ENCODE measurements around the gene KRTAP10-5.
"Not testable (repeated sequence)": the region's sequence is repeated elsewhere in the genome, so short reads cannot be mapped to it uniquely, and the experiment has no call there.

KRTAP10-5 gene

GRCh38 chr21:44590897-44591800, 10.7 kb upstream of the KRTAP10-5 start:
- DNase-seq (ENCODE audit: low spot score), result not testable (repeated sequence)

- DNase-seq (ENCODE audit: low spot score), result no peak
These were observed 9.9 kb upstream of the KRTAP10-5 start for GRCh38 chr21:44590311-44590721.

DNA sequence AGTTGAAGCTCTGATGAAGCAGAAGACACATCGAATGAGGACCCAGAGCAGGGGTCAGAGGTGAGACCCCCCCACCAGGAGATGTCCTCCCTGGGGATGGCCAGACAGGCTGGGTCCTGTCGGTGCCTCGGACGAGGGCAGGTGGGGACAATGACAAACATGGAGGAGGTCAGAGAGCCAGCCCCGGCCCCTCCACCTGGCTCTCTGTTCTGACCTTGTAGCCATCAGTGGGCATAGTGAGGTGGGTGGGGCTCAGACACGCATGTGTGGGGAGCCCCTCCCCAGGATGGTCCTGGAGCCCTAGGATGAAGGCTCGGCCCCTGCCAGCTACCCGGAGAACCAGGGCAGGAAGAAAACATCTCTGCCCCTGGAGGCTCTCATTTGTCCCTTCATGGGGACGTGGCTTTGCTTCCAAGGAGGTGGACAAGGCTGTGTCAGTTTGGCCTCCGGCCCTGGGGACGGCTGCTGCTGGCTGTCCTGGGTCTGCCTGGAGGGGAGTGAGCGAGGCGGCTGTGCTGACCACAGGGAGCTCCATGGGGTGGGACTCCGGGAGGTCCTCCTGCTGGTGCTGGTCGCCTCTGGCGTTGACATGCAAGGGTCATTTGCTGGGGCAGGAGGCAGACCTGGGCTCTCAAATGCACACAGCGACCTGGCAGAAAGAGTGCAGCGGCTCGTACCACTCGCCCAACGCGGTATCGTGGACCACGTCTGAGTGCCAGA, 9.3 kb upstream of the KRTAP10-5 start:
- DNase-seq (ENCODE audit: low spot score), result no peak

GRCh38 chr21:44589094-44589493, 8.7 kb upstream of the KRTAP10-5 start:
- DNase-seq (ENCODE audit: low spot score), result no peak

DNA sequence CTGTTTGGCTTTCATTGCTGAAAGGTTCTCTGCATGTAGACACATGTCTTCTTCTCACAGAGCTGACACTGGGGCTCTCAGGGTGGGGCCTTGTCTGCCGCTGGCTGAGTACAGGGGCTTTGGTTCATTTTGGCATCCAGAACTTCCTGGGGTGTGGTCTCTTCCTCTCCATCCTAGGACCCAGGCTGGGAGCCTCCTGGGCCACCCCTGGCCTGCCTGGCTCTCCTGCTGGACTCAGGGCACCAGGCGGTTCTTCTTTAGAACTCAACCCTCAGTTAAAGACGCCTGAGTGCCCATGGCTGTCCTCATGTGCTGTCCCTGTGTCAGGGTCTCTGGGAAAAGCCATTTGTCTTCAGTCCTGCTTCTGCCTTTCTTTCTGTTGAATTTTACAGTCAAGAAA, 5.5 kb upstream of the KRTAP10-5 start:
- DNase-seq (ENCODE audit: low spot score), result no peak

DNA sequence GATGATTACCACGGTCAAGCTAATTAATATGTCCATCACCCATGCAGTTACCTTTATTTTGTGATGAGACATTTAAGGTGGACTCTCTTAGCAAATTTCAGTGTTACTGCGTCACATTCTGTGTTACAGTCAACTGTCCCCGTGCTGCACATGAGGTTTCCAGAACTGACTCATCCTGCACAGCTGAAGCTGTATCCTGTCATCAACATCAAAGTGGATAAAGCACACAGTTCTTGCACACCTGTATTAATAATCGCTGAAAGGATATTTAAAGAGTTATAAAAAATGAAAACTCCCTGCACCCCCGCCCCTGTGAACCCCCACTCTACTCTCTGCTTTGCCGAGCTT, 3.4 kb upstream of the KRTAP10-5 start:
- no peak for DNase-seq (ENCODE audit: low spot score)

- no peak for DNase-seq (ENCODE audit: low spot score)
These were observed 2.8 kb upstream of the KRTAP10-5 start for GRCh38 chr21:44583089-44583799.

DNA sequence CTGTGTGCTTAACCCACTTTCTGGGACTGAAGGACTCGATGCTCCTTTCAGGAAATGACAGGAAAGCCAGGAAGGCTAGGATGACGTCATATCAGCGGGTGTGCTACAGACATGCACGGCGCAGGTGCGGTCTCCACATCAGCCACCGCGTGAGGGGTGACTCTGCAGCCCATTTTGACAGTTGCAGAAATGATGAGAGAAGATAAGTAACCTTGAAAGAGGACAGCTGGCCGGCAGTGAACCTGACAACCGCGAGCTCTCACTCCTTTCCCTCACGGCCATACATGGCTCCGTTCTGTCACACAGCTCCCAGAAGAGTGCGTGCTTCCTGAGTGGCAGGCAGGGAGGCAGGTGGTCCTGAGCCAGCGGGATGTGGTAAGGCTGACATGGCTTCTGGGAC, 1.7 kb upstream of the KRTAP10-5 start:
- DNase-seq (ENCODE audit: low spot score), result no peak

- DNase-seq (ENCODE audit: low spot score), result no peak
These were observed 754 bp upstream of the KRTAP10-5 start for GRCh38 chr21:44581158-44581557.

DNA sequence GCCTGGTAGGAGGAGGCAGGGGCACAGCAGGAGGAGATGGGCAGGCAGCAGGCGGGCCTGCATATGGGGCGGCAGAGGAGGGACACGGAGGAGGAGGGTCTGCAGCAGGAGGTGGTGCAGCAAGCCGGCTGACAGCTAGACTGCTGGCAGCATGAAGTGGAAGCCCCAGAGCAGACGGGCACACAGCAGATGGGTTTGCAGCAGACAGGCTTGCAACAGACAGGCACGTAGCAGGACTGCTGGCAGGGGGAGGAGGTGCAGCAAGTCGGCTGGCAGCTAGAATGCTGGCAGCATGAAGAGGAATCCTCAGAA, 615 bp downstream of the KRTAP10-5 start:
- no peak for DNase-seq (ENCODE audit: low spot score)

GRCh38 chr21:44579056-44579832, 1.2 kb downstream of the KRTAP10-5 start:
- no peak for DNase-seq (ENCODE audit: low spot score)

GRCh38 chr21:44578371-44579055, 1.9 kb downstream of the KRTAP10-5 start:
- DNase-seq (ENCODE audit: low spot score), result no peak

- no peak for DNase-seq (ENCODE audit: low spot score)
These were observed 4.4 kb downstream of the KRTAP10-5 start for GRCh38 chr21:44576025-44576420.

DNA sequence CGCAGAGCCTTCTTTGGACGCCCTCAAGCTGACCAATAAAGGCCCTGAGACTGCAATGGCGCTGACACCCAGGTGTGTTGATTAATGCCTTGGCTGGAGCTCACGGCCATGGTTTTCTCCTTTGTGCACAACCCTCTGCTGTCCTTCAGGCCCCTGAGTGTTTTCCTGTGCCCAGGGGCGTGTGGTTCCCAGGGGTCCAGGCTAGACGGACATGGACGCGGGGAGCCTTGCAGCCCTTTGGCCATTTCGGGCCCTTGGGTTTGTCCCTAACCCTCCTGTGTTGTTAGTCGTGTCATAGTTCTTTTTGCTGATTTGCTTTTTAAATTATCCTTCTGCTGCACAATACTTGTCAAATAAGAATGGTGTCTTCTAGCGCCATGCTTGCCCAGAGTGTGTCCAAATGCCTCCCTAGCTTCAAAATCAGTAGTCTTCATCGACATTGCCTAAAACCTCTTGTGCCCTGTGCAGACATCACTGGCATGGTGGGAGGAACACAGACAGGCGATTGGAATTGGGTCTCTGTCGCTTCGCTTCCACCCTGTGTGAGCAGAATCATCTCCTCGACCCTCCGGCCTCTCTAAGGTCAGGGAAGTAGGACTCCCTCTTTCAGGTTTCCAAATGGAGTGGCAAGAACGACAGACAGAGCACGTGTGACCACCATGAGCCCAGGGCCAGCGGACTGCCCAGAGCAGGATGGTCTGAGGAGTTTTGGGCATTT, 4.9 kb downstream of the KRTAP10-5 start:
- DNase-seq (ENCODE audit: low spot score), result no peak

- DNase-seq (ENCODE audit: low spot score), result no peak
These were observed 5.7 kb downstream of the KRTAP10-5 start for GRCh38 chr21:44574457-44575306.

- not testable (repeated sequence) for DNase-seq (ENCODE audit: low spot score)
These were observed 6.6 kb downstream of the KRTAP10-5 start, which contains the start of gene KRTAP10-4 for GRCh38 chr21:44573630-44574456. KRTAP10-4 (plus strand) TSS chr21:44573729; CDS start chr21:44573759, 30 bp downstream.

DNA sequence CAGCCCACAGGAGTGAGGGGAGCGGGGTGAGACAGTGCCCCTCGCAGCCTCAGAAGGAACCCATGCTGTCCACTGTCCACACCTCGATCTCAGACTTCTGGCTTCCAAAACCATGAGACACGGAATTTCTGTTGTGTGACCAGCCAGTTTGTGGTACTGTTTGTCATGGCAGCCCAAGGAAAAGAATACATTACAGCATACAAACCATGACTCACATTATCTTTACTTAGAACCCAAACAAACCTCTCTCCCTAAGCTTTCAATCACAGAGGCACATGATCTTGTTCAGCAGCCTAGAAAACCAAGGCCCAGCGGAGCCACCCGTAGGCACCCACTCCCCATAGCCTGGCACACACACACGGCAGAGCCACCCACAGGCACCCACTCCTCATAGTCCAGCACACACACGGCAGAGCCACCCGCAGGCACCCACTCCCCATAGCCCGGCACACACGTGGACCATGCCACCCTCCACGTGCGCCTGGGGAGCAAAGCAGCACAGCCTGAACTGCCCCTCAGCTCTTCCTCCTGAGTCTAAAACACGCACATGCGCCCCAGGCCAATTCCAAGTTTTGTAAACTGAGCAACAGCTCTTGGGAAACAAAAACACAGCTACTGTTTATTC, 7.3 kb downstream of the KRTAP10-5 start:
- DNase-seq (ENCODE audit: low spot score), result peak; percentile 30

Measured in kidney tubule cell (primary cell).